ENCODE data around the gene IKZF2. TPM values are rescaled to one million over a fixed set of nuclear protein-coding genes. Genes with fewer than 3 reads are reported as not detected.

IKZF2 gene
- 8.3 and 8.7 TPM in 2 replicates for total RNA-seq

- intact Hi-C loops (cut with micrococcal nuclease), result loop anchor here (1.0 to 5.0 kb wide), 7 partner anchors 32 to 1657 kb away; partner anchors contain the start of genes BARD1 and SPAG16
Measured at GRCh38 chr2:213151437-213152064, at the start of gene IKZF2. TSS of gene IKZF2 (minus strand) at chr2:213151612. CDS start at chr2:213148629, 2,983 bp downstream.

DNA sequence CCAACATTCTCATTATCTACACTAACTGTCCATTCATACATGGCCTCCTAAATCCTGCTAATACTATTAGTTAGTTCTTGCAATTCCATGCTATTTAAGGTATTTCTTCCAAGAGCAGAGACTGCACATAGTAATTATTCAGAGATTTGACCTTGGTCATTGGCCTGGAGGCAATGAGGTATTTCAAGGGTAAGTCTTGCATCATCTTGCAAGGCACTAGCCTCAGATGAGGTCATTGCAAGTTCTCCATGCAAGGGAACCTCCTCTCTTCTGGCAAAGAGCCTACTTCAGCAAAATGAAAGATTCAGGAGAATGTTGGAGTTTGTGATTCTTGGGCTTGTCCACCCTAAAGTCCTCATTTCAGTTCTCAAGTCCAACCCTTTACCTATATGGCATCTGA is 48.5 kb upstream of the IKZF2 start:
- intact Hi-C loops (cut with micrococcal nuclease), result no loop called here

GRCh38 chr2:213189001-213189899 is 37.8 kb upstream of the IKZF2 start:
- intact Hi-C loops (cut with micrococcal nuclease), result no loop called here

DNA sequence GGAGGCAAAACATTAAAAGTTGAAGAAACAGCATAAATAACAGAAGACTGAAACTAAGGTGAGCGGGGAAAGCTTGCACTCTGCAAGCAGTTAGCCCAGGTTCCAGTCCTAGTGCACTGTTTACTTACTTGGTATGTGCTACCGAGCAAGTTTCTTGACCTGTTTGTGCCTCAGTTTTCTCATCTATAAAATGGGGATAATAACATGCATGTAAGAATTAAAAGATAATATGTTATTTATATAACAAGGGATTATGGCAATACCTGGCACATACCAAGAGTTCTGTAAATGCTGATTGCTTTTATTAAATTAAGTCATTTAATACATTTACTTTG is 37.1 kb upstream of the IKZF2 start:
- intact Hi-C loops (cut with micrococcal nuclease), result no loop called here

DNA sequence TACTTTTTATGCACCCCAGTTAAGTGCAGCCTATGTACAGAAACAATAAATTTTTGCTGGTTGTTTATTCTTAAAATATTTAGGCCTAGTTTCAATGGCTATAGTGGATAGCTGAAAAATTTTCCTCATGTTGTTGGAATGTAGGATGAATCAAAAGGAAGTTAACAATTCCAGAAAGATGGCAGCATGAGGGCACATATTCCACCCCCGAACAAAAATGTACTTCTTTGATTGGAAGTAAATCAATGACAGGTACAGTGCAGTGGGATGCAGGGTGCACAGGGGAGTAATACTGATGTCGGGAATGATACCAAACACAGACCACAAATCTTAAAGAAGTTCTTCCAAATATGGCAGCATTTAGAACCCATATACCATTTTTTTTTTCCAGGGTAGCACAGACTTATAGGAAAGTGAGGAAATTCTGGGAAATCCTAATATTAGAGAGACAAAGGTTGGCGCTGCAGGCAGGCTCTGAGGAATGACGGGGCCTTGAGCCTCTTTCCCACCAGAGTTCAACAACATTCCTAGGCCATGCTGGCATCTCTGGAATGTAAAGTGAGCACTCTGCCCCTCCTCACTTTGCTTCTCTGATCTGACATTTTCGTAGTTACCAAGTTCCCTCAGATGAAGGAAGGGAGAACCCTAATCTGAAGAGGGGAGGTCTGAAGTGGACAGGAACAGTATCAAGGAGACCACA is 36.6 kb upstream of the IKZF2 start:
- intact Hi-C loops (cut with micrococcal nuclease), result no loop called here

- intact Hi-C loops (cut with micrococcal nuclease), result no loop called here
Measured at GRCh38 chr2:213187386-213187785, 36.0 kb upstream of the IKZF2 start.

GRCh38 chr2:213185147-213185822 is 33.9 kb upstream of the IKZF2 start:
- intact Hi-C loops (cut with micrococcal nuclease), result no loop called here

DNA sequence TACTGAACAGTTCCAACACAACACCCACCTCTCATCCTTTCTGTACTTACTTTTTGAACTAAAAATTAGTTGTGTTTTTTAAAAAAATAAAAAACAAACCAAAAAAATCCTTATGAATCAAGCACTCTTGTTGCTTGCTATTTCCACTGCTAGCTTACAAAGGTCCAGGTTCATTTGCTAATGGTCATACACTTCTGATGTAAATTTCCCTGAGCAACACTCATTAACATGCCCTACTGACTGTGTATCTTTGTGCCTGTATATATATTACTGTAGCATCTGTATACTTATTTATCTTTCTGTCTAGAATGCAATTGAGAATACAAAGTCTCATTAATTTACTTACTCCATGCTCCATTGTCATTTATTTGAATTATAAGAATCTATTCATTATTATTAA is 30.3 kb upstream of the IKZF2 start:
- intact Hi-C loops (cut with micrococcal nuclease), result no loop called here

DNA sequence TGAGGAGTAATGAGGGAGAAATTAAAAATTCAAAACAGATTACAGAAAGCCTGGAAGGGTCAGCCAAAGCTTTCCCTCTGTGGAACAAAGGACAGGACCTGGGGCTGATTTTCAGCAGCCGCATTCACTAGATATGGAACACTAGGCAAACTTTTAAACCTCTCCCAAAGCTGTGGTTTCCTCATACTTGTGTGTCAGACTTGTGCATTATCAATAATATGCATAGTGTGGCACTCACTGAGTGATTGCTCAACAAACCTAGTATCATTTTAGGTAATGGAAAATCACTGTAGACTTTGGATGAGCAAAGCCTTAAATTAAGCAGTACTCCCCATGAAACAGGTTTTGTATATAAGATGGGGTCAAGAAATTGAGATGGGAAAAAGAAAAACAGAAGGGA is 26.3 kb upstream of the IKZF2 start:
- intact Hi-C loops (cut with micrococcal nuclease), result no loop called here

DNA sequence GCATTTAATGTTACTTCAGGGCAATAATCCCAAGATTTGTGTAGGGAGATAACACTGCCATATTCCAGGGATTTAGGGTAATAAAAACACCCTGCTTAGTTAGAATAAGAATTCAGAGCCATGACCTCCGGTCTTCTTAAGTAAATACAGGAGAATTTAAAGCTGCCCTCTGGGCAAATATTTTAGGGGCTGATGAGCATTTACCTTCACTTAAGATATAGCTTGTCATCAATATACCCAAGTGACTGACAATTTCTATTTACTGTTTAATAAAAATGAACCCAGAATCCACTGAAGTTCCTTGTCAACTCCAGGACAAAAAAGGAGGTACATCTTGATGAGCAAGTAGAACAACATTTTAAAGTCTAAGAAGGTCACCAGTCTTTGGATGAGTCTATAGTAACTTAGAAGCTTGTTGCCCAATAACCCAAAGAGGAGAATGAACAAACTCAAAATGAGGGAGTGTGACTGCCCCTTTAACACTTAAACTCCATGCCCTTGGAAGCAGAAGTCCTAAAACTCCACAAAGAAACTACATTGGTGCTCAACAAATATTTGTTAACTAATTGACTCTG is 24.3 kb upstream of the IKZF2 start:
- intact Hi-C loops (cut with micrococcal nuclease), result no loop called here

DNA sequence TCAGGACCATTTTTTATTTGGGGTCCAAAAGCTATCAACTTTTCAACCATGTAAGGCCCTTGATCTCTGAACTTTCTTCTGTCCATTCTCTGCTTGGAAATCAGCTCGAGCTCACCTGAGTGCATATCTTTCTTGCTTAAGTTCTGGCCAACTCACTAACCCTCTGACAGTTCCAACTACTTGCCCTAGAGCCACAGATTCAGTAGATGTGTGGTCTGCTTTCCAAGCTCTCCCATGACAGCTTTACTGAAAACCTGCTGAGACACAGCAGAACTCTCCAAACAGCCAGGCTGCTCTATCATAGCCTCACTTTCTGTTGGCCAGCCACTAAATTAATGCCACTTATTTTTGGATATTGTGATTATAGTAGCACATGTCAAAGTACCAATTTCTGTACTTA is 21.2 kb upstream of the IKZF2 start:
- intact Hi-C loops (cut with micrococcal nuclease), result no loop called here

DNA sequence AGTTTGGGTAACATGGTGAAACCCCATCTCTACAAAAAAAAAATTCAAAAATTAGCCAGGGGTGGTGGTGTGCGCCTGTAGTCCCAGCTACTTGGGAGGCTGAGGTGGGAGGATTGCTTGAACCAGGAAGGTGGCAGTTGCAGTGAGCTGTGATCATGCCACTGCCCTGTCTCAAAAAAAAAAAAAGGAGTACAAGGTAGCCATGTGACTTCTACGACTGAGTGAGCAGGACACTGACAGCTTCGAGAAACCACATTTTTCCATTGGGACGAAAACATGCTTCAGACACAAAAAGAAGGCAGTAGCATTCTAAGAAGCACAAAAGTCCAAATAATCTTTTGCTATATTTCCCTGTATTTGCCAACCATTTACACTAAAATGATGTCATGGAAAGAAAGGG is 19.7 kb upstream of the IKZF2 start:
- intact Hi-C loops (cut with micrococcal nuclease), result no loop called here

DNA sequence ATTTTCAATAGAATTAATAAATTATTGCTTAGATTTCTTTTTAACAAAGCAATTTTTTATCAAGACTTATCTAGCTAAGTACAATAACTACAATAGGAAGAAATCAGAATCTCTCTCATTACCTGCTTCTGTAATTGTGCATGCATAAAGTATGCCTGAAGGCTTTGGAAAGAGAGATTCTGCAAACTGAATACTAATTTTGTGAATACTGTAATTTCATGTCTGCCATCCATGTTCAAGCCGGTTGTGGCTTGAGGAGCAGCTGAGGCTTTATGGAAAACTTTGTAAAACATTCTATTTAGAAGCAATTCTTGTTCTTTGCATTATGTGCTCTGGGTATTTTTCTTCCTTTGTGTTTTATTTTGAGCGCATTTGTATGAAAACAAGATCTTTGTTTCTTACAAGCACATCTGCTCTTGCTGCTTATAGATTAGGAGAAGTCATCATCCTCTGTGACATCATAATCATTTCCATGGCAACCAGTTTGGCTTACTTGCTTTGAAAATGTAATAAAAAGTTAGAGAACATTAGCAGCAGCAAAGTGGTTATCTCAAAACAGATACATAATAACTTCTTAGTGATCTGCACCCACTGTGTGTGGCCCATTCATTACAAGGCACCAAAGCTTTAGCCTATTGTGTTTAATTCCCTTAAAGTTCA is 16.0 kb upstream of the IKZF2 start:
- intact Hi-C loops (cut with micrococcal nuclease), result no loop called here

DNA sequence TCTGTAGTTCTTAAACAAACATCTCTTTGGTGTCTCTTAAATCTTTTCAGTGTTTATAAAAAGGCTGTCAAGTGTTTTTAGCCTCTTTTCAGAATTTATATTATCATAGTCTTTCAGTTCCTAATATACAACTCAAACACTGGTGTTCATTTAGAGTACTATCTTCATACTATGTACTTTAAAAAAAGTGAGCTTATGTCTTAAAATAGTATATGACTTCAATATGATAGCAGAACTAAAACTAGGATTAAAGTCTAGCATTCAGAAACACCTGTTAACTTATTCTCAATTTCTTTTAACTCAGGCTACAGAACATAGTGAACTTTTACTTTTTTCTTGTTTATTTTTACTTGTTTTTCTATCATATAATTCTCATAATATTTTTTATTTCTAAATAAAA is 14.7 kb upstream of the IKZF2 start:
- intact Hi-C loops (cut with micrococcal nuclease), result no loop called here

- intact Hi-C loops (cut with micrococcal nuclease), result no loop called here
Measured at GRCh38 chr2:213164263-213164662, 12.9 kb upstream of the IKZF2 start.

GRCh38 chr2:213162516-213163118 is 11.2 kb upstream of the IKZF2 start:
- intact Hi-C loops (cut with micrococcal nuclease), result no loop called here

- intact Hi-C loops (cut with micrococcal nuclease), result no loop called here
Measured at GRCh38 chr2:213161759-213162515, 10.5 kb upstream of the IKZF2 start.

GRCh38 chr2:213159768-213160167 is 8.4 kb upstream of the IKZF2 start:
- intact Hi-C loops (cut with micrococcal nuclease), result no loop called here

DNA sequence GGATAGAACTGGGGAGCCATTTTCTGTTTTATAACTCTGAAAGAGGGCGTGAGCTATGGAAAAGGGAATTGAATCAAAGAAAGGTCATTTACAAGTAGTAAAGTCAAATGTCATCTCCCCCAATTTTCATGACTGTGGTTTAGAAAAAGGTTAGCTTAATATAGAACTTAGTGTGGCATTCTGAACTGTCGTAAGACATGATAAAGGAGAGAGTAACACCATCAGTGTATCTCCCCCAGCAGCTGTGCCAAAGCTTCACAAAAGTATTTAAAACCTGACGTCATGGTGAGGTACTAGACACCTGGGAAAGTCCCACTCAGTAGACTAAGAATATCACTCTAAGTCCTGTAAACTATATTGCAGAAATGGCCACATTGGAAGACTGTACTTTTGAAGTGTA is 5.8 kb upstream of the IKZF2 start:
- intact Hi-C loops (cut with micrococcal nuclease), result no loop called here

DNA sequence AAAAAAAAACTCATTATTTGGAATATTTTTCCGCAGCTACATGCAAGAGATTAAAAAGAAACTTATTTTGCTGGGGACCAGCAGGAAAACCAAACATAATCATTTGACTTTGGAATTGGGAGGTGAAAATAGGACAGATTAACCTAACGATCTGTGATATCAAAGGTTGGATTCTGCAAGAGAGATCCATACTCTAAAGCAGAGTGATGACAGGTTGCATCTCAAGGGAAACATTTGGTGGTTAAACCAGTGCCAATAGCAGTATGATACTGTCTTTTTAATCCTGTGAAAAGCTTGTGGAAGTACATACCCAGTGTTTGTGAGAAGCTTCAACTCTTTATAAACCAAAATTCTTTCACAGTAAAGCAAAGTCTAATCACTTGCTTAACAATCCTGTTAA is 5.3 kb upstream of the IKZF2 start:
- intact Hi-C loops (cut with micrococcal nuclease), result no loop called here
